A549 treated with CpdA at 1 μM for 4 hours (cell line): ENCODE data around the gene TAB3. TPM values are rescaled to one million over a fixed set of nuclear protein-coding genes. Genes with fewer than 3 reads are reported as not detected.

Source experiments
- total RNA-seq: library from RNA; stranded (reverse); fragments of 200-300 nt; extraction: Qiagen RNA extraction; gene quantifications from 5 replicates; pipeline ENCODE4 v1.2.3, GENCODE V29; 2022; ENCODE audit warnings: low read depth

TAB3 gene, protein sequence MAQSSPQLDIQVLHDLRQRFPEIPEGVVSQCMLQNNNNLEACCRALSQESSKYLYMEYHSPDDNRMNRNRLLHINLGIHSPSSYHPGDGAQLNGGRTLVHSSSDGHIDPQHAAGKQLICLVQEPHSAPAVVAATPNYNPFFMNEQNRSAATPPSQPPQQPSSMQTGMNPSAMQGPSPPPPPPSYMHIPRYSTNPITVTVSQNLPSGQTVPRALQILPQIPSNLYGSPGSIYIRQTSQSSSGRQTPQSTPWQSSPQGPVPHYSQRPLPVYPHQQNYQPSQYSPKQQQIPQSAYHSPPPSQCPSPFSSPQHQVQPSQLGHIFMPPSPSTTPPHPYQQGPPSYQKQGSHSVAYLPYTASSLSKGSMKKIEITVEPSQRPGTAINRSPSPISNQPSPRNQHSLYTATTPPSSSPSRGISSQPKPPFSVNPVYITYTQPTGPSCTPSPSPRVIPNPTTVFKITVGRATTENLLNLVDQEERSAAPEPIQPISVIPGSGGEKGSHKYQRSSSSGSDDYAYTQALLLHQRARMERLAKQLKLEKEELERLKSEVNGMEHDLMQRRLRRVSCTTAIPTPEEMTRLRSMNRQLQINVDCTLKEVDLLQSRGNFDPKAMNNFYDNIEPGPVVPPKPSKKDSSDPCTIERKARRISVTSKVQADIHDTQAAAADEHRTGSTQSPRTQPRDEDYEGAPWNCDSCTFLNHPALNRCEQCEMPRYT
- 7.5 to 10.4 TPM (median 9.9 TPM) in 5 replicates for total RNA-seq

DNA sequence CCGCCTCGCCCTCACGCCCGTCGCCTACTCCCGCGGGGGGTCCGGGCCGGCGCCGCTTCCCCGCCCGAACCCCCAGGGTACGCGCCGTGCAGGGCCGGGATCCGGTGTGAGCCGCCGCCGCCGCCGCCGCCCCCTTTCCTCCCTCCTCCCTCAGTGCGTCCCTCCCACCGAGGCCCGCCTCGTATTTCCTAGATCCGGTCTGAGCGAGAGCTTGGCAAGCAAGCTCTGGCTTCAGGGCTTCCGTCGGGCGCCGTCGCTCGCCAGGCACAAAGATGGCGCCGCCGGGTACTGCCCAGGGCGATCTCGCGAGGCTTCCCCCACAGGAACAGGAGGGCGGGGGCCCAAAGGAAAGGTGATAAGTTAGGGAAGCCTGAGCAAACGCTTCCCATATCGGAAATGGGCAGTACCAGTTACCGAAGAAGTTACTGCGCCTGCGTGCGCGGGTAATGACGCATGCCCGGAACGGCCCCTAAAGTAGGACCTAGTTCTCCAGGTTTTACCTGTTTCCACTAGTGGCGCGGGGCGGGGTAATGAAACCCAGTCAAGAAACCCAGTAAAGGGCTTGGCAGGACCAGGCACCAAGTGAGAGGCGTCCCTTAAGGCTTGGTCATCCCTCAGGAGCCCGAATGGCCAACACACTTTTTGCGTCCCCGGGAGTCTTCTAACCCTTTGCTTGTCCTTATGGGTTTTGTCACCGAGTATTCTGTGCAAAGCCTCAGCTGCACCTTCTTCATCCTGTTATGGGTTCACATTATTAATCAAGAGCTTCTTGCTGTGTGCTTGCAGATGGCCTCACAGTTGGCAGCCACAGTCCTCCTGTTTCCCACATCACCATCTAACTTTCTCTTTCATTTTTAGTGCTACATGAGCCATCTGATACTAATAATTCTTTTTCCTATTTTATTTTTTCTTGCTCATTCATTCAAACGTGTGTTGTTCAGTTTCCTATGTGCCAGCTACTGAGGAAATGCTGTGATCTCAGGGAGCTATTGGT, at the start of gene TAB3:
Gene TAB3, minus strand, starts transcription at position 108 of the 994 bp plus-strand sequence. CDS start 29,666 bp downstream, outside the sequence.

Other genes with a start within 250 kb of the TAB3 start
- 1.6 to 2.1 TPM (median 1.9 TPM) in 5 replicates for gene GK, start 235.8 kb downstream of the TAB3 start, total RNA-seq
- gene FTHL17, start 182.8 kb upstream of the TAB3 start, total RNA-seq = not detected in 5 replicates